HG03520 (cell line): ENCODE data around the gene RGS11.
"Not testable (repeated sequence)": the region's sequence is repeated elsewhere in the genome, so short reads cannot be mapped to it uniquely, and the experiment has no call there.

Source experiments
- ATAC-seq: cut with Tn5 transposase; IDR thresholded peaks from one replicate; pipeline ENCODE4 v1.9.1; 2021; ENCODE audit warnings: mild to moderate bottlenecking, moderate library complexity; ENCODE audit not compliant: unreplicated experiment

The RGS11 gene

DNA sequence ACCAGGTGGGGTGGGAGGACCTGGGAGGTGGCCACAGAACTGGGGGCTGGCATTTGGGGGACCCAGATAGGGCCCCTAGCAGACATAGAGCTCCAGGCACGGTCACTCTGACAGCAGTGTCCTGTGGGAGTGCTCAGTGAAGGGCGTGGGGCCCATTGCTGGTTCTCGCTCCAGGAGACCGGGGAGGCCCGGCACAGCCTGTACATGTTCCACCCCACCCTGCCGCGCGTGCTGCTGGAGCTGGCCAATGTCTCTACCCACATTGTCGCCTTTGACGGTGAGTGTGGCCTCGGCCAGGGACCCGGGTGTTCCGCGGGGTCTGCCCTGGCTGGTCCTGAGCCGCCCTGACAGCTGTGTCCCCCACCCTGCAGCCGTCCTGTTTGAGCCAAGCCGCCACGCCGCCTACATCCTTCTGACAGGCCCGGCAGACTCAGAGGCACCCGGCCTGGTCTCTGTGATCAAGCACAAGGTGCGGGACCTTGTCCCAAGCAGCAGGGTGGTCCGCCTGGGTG lies 11.2 kb downstream of the RGS11 start:
- no peak for ATAC-seq

DNA sequence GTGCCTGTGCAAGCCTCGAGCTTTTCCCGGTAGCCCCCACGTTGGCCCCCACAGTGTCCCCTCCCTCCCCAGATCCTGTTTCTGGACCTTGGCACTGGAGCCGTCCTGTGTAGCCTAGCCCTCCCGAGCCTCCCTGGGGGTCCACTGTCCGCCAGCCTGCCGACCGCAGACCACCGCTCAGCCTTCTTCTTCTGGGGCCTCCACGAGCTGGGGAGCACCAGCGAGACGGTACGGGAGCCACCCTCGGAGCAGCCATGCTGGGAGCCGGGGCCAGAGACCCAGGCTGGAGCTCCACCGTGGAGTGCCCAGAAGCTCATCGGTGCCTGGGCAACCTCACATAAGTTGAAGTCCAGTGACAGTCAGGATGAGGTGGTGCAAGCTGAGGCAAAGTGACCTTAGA lies 11.8 kb downstream of the RGS11 start:
- no peak for ATAC-seq

DNA sequence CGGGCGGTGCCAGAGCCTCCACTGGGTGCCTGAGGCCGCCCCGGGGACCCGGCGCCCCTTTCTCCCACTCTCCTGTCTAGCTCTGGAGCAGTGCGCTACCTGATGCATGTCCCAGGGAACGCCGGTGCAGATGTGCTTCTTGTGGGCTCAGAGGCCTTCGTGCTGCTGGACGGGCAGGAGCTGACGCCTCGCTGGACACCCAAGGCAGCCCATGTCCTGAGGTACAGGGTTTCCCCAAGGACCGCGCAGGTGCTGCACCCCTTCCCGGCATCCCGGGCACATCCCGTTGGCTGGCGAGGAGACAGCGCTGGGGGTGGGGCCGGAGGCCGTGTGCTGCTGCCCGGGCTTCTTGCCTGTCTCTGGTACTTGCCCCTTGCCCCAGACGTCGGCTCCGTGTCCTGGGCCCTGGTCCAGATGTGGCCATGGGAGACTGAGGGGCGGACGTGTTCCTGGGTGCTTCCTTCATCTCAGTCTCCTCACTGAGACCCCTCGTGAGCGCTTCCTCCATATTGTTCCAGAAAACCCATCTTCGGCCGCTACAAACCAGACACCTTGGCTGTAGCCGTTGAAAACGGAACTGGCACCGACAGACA lies 12.5 kb downstream of the RGS11 start:
- no peak for ATAC-seq

DNA sequence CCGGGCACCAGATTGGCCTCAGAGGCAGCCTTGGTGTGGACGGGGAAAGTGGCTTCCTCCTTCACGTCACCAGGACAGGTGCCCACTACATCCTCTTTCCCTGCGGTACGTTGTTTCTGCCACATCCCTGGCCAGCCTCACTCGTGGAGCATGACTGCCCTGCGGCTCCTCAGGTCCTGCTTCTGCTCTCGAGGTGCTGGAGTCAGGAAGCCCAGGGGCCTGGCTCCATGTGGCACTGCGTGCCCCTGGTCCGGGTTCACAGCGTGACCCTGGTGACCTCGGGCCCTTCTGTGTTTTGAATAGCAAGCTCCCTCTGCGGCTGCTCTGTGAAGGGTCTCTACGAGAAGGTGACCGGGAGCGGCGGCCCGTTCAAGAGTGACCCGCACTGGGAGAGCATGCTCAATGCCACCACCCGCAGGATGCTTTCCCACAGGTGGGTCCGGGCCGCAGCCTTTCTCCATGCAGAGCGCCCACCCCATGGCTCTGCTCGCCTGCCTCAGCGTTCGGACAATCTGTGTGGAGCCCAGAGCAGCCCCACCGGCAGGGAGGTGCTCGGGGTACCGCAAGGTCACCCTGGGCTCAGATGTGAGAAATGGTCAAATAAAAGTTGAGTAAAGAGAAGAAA lies 13.5 kb downstream of the RGS11 start:
- no peak for ATAC-seq

DNA sequence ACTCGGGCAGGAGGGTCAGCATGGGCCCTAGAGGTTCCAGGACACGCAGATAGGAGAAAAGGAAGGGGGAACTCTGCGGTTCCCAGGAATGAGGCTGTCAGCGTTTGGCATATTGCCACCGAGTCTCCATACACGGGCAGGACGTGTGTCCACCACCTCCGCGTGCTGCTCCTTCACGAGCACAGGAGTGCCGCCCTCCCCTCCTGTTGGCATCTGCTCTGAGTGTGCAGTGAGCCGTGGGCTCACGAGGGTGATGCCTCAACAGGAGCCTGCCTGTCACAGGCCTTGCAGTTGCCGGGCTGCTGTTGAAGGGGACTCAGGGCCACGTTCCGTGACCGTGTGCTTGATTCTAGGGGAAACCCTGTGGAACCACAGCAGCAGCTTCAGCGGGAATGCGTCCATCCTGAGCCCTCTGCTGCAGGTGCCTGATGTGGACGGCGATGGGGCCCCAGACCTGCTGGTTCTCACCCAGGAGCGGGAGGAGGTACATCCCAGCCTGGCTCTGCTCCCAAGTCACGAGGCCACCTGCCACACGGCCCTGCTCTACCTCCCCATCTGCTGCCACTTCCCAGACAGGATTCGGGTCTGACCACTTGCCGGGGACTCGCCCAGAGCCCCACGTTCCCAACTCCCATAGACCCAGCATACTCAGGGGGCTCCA lies 14.6 kb downstream of the RGS11 start:
- no peak for ATAC-seq

DNA sequence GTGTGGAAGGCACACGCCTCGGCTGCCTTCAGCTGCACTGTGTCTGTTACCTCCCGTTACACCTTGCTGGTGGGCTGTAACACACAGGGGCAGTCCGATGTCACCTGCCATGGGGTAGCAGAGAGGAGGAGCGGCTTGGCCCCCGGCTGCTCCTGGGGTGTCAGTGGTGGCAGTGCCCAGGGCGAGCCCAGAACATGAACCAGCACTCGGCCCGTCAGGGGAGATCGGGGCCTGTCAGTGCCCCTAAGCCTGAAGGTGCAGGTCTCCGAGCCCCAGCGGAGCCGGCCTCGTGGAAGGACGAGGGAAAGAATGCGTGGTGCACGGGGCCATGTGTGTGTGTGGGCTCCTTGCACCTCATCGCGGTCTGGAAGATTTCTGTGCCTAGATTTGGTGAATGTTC lies 15.4 kb downstream of the RGS11 start:
- no peak for ATAC-seq

DNA sequence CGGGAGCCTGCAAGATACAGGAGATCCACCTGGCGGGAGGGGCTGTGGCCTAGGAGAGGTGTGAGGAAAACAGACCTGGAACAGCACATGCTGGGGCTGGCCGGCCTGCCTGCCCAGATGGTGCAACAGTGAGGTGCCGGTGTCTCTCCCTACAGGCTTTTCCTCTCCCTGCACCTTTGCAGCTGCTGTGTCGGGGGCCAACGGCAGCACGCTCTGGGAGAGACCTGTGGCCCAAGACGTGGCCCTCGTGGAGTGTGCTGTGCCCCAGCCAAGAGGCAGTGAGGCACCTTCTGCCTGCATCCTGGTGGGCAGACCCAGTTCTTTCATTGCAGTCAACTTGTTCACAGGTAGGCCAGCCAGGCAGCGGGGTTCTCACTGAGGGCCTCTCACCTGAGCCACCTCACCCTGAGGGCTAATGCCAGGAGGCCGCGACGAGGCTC lies 15.9 kb downstream of the RGS11 start:
- no peak for ATAC-seq

DNA sequence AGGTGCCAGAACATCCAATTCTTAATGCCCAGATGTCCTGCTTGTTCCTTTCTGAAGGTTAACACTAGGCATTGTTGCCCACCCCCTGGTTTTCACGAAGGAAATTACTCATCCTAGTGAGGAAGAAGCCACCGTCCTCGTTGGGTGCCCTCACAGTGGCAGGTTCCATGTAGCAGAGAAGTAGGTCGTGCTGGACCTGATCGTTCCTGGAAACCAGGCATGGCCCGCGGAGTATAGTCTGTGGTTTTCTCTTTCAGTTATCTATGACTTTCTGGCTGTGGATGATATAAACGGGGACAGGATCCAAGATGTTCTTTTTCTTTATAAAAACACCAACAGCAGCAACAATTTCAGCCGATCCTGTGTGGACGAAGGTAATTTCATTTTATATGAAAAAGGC lies 16.5 kb downstream of the RGS11 start:
- no peak for ATAC-seq

DNA sequence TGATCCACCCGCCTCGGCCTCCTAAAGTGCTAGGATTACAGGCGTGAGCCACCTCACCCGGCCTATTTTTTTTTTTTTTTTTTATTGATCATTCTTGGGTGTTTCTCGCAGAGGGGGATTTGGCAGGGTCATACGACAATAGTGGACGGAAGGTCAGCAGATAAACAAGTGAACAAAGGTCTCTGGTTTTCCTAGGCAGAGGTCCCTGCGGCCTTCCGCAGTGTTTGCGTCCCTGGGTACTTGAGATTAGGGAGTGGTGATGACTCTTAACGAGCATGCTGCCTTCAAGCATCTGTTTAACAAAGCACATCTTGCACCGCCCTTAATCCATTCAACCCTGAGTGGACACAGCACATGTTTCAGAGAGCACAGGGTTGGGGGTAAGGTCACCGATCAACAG lies 17.7 kb downstream of the RGS11 start:
- ATAC-seq = not testable (repeated sequence)

DNA sequence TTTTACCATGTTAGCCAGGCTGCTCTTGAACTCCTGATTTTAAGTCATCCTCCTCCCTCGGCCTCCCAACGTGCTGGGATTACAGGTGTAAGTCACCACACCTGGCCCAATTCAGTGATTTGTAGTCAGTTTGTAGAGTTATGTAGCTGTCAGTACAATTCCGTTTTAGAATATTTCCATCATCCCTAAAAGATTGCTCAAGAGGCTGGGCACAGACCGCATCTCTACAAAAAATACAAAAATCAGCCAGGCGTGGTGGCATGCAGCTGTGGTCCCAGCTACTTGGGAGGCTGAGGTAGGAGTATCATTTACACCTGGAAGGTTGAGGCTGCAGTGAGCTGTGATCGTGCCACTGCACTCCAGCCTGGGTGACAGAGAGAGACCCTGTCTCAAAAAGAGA lies 20.6 kb downstream of the RGS11 start:
- ATAC-seq = no peak

DNA sequence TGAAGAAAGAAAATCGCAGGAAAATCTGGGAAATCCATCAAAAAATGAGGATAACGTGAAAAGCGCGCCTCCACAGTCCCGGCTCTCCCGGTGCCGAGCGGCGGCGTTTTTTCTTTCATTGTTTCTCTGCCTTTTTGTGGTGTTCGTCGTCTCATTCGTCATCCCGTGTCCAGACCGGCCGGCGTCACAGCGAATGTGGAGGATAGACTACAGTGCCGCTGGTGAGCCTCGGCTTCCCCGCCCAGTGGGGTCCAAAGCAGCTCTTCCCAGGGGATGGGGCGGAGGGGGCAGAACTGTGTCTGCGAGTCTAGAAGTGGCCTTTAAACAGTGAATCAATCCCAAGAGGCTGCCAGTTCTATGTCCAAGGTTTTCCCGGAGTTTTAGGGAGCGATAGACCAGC lies 21.3 kb downstream of the RGS11 start:
- no peak for ATAC-seq

DNA sequence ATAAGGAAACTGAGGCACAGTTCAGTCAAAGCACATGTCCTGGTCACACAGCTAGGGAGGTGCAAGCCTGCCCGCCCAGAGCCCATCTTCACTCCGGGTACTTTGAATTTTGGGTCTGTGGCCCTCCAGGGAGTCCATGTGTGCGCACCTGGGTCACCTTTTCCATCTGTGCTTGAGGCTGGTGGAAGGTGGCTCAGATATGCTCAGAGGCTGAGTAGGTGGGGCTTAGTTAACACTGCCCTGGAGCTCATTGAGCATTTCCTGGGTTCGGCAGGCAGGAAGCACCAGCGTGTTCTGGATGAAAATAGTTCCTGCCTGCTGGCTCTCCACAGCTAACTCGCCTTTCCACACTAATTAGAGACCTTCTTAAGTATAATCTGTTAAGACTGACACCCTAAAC lies 21.9 kb downstream of the RGS11 start:
- ATAC-seq = no peak

DNA sequence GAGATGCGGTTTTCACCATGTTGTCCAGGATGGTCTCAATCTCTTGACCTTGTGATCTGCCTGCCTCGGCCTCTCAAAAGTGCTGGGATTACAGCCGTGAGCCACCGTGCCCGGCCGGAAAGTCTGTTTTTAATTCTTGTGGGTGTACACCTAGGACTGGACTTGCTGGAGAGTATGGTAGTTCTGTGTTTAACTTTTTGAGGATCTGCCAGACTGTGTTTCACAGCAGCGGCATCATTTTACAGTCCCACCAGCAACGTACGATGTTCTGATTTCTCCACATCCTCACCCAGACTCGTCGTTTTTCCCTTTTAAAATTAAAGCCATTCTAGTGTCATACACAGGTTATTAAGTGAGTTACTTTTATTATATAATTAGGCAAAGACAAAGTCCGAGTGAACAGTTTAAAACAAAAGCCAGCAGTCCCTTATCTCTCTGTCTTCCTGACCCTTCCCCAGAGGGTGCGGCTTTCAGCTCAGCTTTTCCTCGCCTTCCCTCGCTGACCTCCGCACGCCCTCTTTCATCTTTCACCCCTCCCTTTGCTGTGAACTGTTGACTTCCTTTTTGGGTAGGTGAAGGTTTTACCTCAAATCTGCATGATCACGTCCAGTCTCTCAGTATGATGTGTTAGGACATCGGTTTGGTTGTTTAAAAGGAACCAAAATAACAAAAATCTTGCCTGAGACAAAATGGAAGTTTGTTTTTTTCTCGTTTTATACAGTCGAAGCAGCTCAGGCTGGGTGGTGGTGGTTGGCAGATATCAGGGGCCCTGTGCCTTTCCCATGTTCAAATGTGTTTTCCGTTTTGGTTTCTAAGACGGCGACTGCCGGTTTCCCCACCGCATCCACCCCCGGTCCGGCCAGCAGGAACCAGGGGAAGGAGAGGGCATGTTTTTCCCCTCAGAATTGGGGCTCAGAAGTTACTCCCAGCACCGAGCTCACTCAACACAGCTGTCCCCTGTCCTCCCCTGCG lies 23.1 kb downstream of the RGS11 start:
- ATAC-seq = no peak

DNA sequence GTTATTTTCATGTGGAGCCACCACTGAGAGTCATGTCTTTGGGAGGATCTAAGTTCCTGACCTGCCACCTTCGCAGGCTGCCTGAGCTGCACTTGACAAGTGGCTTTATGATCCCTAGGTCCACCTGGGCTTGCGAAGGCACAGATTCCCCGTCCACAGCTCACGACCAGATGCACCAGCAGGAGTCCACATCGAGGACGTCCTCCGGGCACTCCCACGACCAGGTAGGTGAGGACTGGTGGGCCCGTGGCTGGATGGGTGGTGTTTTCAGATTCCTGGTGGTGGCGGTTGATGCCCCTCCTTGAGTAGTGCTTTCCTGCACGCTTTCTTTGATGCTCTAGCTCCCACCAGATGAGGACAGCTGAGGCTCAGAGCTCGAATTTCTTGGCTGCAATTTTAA lies 26.3 kb downstream of the RGS11 start:
- no peak for ATAC-seq

DNA sequence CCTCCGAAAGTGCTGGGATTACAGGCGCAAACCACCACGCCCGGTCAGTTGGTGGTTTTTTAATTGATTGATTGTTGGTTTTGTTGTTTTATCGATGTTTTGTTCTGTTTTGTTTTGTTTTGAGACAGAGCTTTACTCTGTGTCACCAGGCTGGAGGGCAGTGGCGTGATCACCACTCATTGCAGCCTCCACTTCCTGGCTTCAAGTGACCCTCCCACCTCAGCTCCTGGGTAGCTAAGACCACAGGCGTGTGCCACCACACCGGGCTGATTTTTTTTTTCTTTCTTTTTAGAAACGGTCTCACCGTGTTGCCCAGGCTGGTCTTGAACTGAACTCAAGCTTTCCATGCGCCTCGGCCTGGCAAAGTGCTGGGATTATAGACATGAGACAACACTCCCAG lies 28.7 kb downstream of the RGS11 start:
- no peak for ATAC-seq

DNA sequence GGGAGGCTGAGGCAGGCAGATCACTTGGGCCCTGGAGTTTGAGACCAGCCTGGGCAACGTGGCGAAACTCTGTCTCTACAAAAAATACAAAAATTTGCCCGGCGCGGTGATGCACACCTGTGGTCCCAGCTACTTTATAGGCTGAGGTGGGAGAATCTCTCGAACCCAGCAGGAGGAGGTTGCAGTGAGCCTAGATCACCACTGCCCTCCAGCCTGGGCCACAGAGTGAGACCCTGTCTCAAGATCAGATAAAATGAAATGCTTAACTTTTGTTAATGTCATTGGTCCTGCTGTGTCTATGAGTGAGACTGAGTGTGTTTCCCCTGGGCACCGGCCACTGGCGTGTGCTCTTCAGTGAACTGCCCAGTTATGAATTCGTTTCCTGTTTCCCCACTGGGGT lies 30.6 kb downstream of the RGS11 start:
- ATAC-seq = no peak

DNA sequence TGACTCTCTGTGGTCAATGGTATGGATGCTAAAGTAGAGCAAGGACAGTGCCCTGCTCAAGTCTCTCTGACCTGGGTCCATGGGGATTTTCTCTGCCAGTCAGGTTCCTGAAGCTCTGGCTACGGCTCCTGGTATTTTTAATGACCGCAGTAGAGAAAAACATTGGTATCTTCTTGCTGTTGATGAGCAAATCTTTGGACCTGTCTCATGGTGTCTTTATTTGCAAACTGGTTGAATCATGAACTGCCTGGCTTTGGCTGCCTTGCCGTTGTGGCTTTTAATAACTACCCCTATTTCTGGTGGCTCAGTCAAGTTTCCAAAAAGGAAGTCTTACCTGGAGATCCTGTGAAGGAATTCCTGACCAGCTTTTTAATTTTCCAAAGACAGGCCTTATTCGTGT lies 32.4 kb downstream of the RGS11 start:
- ATAC-seq = no peak

DNA sequence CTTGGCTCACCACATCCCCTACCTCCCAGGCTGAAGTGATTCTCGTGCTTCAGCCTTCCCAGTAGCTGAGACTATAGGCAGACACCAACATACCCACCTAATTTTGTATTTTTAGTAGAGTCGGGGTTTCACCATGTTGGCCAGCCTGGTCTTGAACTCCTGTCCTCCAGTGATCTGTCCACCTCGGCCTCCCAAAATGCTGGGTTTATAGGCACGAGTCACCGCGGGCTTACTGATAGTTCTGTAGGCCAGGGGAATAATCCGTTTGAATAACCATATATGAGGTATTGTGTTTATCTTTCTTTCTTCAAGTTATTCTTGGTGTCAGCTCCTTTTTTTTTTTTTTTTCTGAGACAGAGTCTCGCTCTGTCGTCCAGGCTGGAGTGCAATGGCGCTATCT lies 33.5 kb downstream of the RGS11 start:
- no peak for ATAC-seq

DNA sequence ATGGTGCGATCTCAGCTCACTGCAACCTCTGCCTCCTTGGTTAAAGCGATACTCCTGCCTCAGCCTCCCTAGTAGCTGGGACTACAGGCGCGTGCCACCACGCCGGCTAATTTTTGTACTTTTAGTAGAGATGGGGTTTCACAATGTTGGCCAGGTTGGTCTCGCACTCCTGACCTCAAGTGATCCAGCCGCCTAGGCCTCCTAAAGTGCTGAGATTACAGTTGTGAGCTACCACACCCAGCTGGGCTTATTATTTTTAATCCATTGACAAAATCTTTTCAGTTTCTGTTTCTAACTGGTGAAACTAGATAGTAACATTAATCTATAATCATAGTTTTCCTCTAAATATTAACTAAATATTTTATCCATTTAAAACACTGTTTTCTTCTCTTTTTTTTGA lies 35.2 kb downstream of the RGS11 start:
- ATAC-seq = no peak

DNA sequence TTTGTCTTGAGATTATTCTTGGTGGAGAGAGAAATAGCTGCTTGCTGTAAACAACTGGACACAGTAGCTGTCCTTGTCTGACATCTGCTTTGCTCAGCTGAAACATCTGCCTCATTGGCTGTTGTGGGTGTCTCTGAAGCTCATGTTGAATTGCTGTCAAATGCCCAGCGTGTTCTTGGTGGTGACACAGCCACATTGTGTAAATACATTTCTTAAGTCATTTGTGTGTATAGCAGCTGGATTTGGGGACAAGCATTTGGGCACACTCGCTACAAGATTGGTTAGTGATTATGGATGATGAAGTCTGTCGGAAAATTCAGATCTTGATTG lies 35.8 kb downstream of the RGS11 start:
- ATAC-seq = no peak
